B cell (primary cell): ENCODE measurements around the gene FAM216B.

Experiments used
- EZH2 ChIP-seq: IDR thresholded peaks from 2 replicates; pipeline ENCODE4 v1.6.1; 2012; ENCODE audit warnings: borderline replicate concordance, low read depth, mild to moderate bottlenecking, moderate library complexity, low read length; ENCODE audit not compliant: insufficient read depth, poor library complexity, severe bottlenecking
- TF ChIP-seq, protein P1 (sequence below): fragments of 200-600 bp; IDR thresholded peaks from one replicate; pipeline ENCODE4 v1.8.0; 2022; ENCODE audit warnings: antibody characterized with exemption, mild to moderate bottlenecking

DNA sequence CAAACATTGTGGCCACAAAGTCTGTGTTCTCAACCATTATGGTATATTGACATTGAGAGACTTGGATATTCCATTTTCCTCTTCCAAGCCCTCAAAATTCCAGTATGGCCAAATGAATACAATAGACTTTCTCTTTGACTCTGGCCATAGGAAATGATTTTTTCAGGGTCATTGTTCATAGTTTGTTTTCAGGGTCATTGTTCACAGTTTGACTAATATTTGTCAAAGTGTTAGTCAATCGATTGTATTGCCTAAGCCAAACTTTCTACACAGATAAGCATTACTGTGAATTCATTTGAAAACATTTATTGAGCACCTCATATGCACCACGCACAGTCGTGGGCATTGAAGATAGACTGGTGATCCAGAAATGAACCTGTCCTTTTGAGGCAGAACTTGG, 22.9 kb upstream of the FAM216B start:
- TF ChIP-seq, protein P1, sequence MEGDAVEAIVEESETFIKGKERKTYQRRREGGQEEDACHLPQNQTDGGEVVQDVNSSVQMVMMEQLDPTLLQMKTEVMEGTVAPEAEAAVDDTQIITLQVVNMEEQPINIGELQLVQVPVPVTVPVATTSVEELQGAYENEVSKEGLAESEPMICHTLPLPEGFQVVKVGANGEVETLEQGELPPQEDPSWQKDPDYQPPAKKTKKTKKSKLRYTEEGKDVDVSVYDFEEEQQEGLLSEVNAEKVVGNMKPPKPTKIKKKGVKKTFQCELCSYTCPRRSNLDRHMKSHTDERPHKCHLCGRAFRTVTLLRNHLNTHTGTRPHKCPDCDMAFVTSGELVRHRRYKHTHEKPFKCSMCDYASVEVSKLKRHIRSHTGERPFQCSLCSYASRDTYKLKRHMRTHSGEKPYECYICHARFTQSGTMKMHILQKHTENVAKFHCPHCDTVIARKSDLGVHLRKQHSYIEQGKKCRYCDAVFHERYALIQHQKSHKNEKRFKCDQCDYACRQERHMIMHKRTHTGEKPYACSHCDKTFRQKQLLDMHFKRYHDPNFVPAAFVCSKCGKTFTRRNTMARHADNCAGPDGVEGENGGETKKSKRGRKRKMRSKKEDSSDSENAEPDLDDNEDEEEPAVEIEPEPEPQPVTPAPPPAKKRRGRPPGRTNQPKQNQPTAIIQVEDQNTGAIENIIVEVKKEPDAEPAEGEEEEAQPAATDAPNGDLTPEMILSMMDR = no peak
- TF ChIP-seq EZH2 = no peak
